Skeletal muscle cell (primary cell): ENCODE data around the gene MRTFB.
A peak's percentile ranks its signal among the peaks of the same experiment; 100 is the strongest.

Experiments
- DNase-seq: peaks from one replicate; pipeline ENCODE4 v3.0.0-alpha.2; 2010; ENCODE audit warnings: low read depth
- H3K4me3 ChIP-seq: 2 replicates; pipeline ENCODE4 v1.5.1; 2011; ENCODE audit warnings: low read depth, mild to moderate bottlenecking, control low read depth, low read length, moderate library complexity

Gene MRTFB

GRCh38 chr16:14249291-14250032, 178.3 kb downstream of the MRTFB start:
- DNase-seq, result no peak
- H3K4me3 ChIP-seq, result no peak overlapping the region

- no peak for DNase-seq
- no peak overlapping the region for H3K4me3 ChIP-seq
Measured at GRCh38 chr16:14251419-14251818, 180.3 kb downstream of the MRTFB start.

GRCh38 chr16:14252860-14253259, 181.7 kb downstream of the MRTFB start:
- no peak for DNase-seq
- H3K4me3 ChIP-seq, result no peak overlapping the region

GRCh38 chr16:14263011-14263410, 191.9 kb downstream of the MRTFB start:
- no peak overlapping the region for H3K4me3 ChIP-seq
- DNase-seq, result no peak

- DNase-seq, result no peak
- H3K4me3 ChIP-seq, result no peak overlapping the region
Measured at GRCh38 chr16:14263769-14264168, 192.7 kb downstream of the MRTFB start.

- no peak overlapping the region for H3K4me3 ChIP-seq
- DNase-seq, result no peak
Measured at GRCh38 chr16:14264327-14264943, 193.3 kb downstream of the MRTFB start.

- DNase-seq, result no peak
- H3K4me3 ChIP-seq, result no peak overlapping the region
Measured at GRCh38 chr16:14268073-14268472, 197.0 kb downstream of the MRTFB start.

GRCh38 chr16:14275934-14276333, 204.8 kb downstream of the MRTFB start:
- H3K4me3 ChIP-seq, result no peak overlapping the region
- DNase-seq, result no peak

- no peak overlapping the region for H3K4me3 ChIP-seq
- no peak for DNase-seq
Measured at GRCh38 chr16:14278749-14279148, 207.6 kb downstream of the MRTFB start.

GRCh38 chr16:14280541-14280940, 209.4 kb downstream of the MRTFB start:
- no peak overlapping the region for H3K4me3 ChIP-seq
- DNase-seq, result no peak

- no peak overlapping the region for H3K4me3 ChIP-seq
- DNase-seq, result no peak
Measured at GRCh38 chr16:14283786-14284185, 212.7 kb downstream of the MRTFB start.

GRCh38 chr16:14284371-14284770, 213.3 kb downstream of the MRTFB start:
- no peak for DNase-seq
- no peak overlapping the region for H3K4me3 ChIP-seq

GRCh38 chr16:14284930-14285512, 213.9 kb downstream of the MRTFB start:
- H3K4me3 ChIP-seq, result peak overlapping the region; percentile 88
- peak; percentile 23 for DNase-seq

GRCh38 chr16:14285513-14286367, 214.6 kb downstream of the MRTFB start:
- peak; percentile 88 for DNase-seq
- H3K4me3 ChIP-seq, result peak overlapping the region; percentile 88

- H3K4me3 ChIP-seq, result peak overlapping the region; percentile 88
- no peak for DNase-seq
Measured at GRCh38 chr16:14286368-14287230, 215.5 kb downstream of the MRTFB start.

- DNase-seq, result no peak
- no peak overlapping the region for H3K4me3 ChIP-seq
Measured at GRCh38 chr16:14289692-14290340, 218.7 kb downstream of the MRTFB start.

- DNase-seq, result no peak
- no peak overlapping the region for H3K4me3 ChIP-seq
Measured at GRCh38 chr16:14291286-14291685, 220.2 kb downstream of the MRTFB start.

- DNase-seq, result no peak
- no peak overlapping the region for H3K4me3 ChIP-seq
Measured at GRCh38 chr16:14292051-14292825, 221.1 kb downstream of the MRTFB start.
